T-helper 2 cell treated with Interferon-gamma antibody and Interleukin-4, amounts not matched to agents 5 μg/mL and 100 μg/mL, for 36 hours (primary cell): ENCODE measurements around the gene RPL13.

Source experiments
- DNase-seq: peaks from one replicate; pipeline ENCODE4 v3.0.0; 2021; ENCODE audit warnings: low spot score
- H3K27ac Mint-ChIP-seq: one replicate; pipeline ENCODE4 v1.8.0; 2021; ENCODE audit warnings: mild to moderate bottlenecking, mixed read lengths
- H3K27me3 Mint-ChIP-seq: one replicate; pipeline ENCODE4 v1.8.0; 2021; ENCODE audit warnings: low read depth, mixed read lengths
- H3K36me3 Mint-ChIP-seq: one replicate; pipeline ENCODE4 v1.8.0; 2021; ENCODE audit warnings: low read depth, mixed read lengths
- H3K4me1 Mint-ChIP-seq: one replicate; pipeline ENCODE4 v1.8.0; 2021; ENCODE audit warnings: low read depth, mixed read lengths
- H3K4me3 Mint-ChIP-seq: one replicate; pipeline ENCODE4 v1.8.0; 2022; ENCODE audit warnings: mild to moderate bottlenecking, moderate library complexity, mixed read lengths
- H3K9me3 Mint-ChIP-seq: one replicate; pipeline ENCODE4 v1.8.0; 2021; ENCODE audit warnings: mixed read lengths

Gene RPL13

DNA sequence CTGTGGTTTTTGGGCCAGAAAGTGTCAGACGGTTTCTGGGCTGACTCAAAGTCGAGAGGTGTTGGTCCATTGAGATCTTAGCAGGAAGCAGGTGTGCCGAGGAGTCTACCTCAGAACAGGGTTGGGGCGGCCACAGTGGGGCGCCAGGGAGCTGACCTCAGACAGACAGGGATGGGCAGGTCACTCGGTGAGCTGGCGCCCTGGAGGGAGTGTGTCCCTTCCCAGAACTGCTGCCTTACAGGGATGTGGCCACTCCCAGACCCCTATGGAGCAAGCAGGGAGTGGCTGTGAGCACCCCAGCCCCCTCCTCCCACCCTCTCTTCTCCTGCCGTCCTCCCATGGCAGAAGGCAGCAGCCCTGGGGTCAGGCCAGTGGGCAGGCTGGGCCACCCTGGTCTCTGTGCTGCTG lies 39.0 kb downstream of the RPL13 start:
- DNase-seq: no peak
- Mint-ChIP-seq H3K36me3 (no peaks in the 10 kb centered on the region), H3K9me3 (no peaks in the 10 kb centered on the region), H3K27ac (no peak overlapping the region), H3K4me3 (no peak overlapping the region), H3K4me1 (peaks cover 8% of the 10 kb centered on the region), H3K27me3 (no peaks in the 10 kb centered on the region)

- DNase-seq: no peak
- Mint-ChIP-seq H3K27ac (no peak overlapping the region), H3K9me3 (no peaks in the 10 kb centered on the region), H3K4me1 (peaks cover 8% of the 10 kb centered on the region), H3K27me3 (no peaks in the 10 kb centered on the region), H3K36me3 (no peaks in the 10 kb centered on the region), H3K4me3 (no peak overlapping the region)
Observed at GRCh38 chr16:89599902-89600301, 39.4 kb downstream of the RPL13 start.

- no peak overlapping the region for H3K27ac Mint-ChIP-seq
- no peaks in the 10 kb centered on the region for H3K27me3 Mint-ChIP-seq
- DNase-seq: no peak
- peaks cover 8% of the 10 kb centered on the region for H3K4me1 Mint-ChIP-seq
- no peaks in the 10 kb centered on the region for H3K36me3 Mint-ChIP-seq
- H3K9me3 Mint-ChIP-seq: no peaks in the 10 kb centered on the region
- H3K4me3 Mint-ChIP-seq: no peak overlapping the region
Observed at GRCh38 chr16:89600427-89600826, 39.9 kb downstream of the RPL13 start.

DNA sequence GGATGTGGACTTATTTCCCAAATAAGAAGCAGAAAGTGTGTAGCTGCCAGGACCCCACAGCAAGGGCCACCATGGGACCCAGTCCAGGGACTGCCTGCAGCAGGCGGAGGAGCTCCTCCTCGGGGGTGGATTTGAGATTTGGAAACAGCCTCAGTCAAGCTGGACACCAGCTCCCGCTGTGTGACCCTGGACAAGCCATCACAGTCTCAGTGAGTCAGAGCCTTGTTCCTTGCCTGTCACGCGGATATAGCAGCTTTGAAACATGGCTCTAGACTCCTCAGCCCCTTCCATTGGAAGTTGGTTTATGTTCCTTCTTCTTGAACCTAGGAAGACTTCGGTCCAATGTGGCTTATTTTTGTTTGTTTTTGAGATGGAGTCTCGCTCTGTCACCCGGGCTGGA lies 40.5 kb downstream of the RPL13 start:
- Mint-ChIP-seq H3K4me1 (peaks cover 8% of the 10 kb centered on the region), H3K27me3 (no peaks in the 10 kb centered on the region), H3K36me3 (no peaks in the 10 kb centered on the region), H3K9me3 (no peaks in the 10 kb centered on the region), H3K27ac (no peak overlapping the region), H3K4me3 (no peak overlapping the region)
- DNase-seq: no peak

- H3K4me3 Mint-ChIP-seq: no peak overlapping the region
- no peaks in the 10 kb centered on the region for H3K27me3 Mint-ChIP-seq
- no peak for DNase-seq
- peaks cover 8% of the 10 kb centered on the region for H3K4me1 Mint-ChIP-seq
- H3K36me3 Mint-ChIP-seq: no peaks in the 10 kb centered on the region
- H3K9me3 Mint-ChIP-seq: no peaks in the 10 kb centered on the region
- H3K27ac Mint-ChIP-seq: no peak overlapping the region
Observed at GRCh38 chr16:89601906-89602272, 41.4 kb downstream of the RPL13 start.

DNA sequence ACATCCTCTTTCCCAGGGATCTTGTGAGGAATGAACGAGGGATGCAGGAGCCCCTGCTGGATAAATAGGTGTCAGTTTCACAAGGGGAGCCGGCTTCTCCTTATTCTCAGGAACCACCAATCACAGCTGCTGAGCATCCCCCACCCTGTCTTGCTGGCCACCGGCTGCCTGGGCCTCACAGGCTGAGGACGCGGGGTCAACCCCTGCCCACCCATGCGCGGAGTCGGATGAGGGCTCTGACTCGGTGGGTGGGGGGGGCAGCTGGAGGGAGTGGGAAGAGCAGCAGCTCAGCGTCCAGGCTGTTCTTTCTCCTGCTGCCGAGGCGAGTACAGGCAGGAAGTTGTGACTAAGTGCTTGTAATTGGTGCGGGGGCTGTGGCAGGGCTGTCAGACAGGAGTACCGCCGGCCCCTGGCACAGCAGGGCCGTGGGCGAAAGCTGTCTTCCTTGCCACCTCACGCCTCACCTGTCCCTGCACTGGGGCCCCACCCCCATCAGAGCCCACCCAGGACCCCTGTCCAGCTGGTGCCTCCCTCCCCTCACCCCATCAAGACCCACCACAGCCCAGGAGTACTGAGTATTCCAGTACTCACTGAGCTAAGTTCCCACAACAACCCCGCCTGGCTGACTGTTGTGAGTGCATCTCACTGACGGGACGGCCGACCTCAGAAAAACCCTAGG lies 41.9 kb downstream of the RPL13 start:
- no peaks in the 10 kb centered on the region for H3K27me3 Mint-ChIP-seq

GRCh38 chr16:89602952-89603590 lies 42.6 kb downstream of the RPL13 start:
- Mint-ChIP-seq H3K27me3 (no peaks in the 10 kb centered on the region), H3K9me3 (no peaks in the 10 kb centered on the region), H3K4me3 (peak overlapping the region; percentile 18), H3K36me3 (no peaks in the 10 kb centered on the region), H3K27ac (peak overlapping the region; percentile 62), H3K4me1 (peaks cover 8% of the 10 kb centered on the region)
- no peak for DNase-seq

More for the DNA sequence above, 41.9 kb downstream of the RPL13 start:
- Mint-ChIP-seq H3K9me3 (no peaks in the 10 kb centered on the region), H3K36me3 (no peaks in the 10 kb centered on the region), H3K4me3 (peak overlapping the region; percentile 48), H3K4me1 (peaks cover 8% of the 10 kb centered on the region), H3K27ac (peak overlapping the region; percentile 62)
- peak; percentile 75 for DNase-seq

DNA sequence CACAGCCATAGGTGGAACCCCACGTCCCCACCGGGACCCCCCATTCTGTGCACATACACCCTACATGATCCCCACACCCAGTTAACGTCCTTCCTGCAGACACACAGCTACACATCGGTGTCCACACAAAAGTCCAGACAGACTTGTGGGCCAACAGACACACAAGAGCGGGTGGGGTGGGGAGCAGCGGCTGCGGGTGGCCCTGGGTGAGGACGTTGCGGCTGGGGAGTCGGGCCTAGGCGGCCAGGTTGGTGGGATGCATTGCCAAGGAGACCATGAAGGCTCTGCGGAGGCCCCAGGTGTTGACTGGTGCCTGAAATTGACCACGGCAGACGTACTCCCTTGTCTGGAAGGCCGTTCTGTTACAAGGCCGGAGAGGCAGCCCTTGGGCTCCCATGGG lies 44.3 kb downstream of the RPL13 start:
- Mint-ChIP-seq H3K4me3 (no peak overlapping the region), H3K36me3 (no peaks in the 10 kb centered on the region), H3K27ac (no peak overlapping the region), H3K4me1 (peaks cover 8% of the 10 kb centered on the region), H3K27me3 (no peaks in the 10 kb centered on the region), H3K9me3 (no peaks in the 10 kb centered on the region)
- no peak for DNase-seq

DNA sequence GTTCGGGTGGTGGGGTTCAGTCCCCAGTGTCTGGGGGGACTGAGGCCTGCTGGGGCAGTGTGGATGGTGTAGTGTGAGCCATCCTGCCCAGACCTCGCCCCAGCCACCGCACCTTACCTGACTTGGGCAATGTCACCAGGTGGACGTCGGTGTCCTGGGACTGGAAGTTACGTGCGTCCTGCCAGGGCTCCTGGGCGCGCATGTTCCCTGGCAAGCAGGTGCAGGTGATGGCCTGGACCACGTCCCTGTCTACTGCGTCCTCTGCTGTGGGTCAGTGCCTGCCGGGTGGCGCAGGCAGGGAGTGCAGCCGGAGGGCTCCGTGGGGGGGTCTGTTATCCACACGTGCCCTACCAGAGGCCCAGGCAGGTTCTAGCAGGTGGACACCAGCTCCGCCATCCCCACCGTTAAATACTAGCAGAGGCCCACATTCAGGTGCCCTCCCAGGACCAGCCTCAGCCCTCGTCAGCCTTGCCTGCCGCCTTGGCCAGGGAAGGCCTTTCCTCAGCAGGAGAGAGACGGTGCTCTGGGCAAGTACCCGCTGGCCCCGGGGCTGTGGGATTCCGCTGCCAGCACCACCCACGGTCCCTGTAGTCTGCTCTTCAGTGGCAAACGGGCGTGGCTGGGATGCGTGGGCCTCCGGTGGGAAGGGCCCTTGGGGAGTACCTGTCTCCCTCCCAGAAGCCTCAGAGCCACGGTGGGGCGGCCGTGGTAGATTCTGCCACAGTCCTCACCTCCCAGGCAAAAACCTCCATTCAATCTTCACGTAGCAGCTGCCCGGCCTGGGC lies 44.9 kb downstream of the RPL13 start:
- Mint-ChIP-seq H3K4me1 (peaks cover 8% of the 10 kb centered on the region), H3K36me3 (no peaks in the 10 kb centered on the region), H3K4me3 (no peak overlapping the region), H3K27ac (no peak overlapping the region), H3K9me3 (no peaks in the 10 kb centered on the region), H3K27me3 (no peaks in the 10 kb centered on the region)
- no peak for DNase-seq

- Mint-ChIP-seq H3K27ac (no peak overlapping the region), H3K9me3 (no peaks in the 10 kb centered on the region), H3K4me3 (no peak overlapping the region), H3K36me3 (no peaks in the 10 kb centered on the region), H3K4me1 (peaks cover 8% of the 10 kb centered on the region), H3K27me3 (no peaks in the 10 kb centered on the region)
- DNase-seq: no peak
Observed at GRCh38 chr16:89606006-89606405, 45.5 kb downstream of the RPL13 start.

DNA sequence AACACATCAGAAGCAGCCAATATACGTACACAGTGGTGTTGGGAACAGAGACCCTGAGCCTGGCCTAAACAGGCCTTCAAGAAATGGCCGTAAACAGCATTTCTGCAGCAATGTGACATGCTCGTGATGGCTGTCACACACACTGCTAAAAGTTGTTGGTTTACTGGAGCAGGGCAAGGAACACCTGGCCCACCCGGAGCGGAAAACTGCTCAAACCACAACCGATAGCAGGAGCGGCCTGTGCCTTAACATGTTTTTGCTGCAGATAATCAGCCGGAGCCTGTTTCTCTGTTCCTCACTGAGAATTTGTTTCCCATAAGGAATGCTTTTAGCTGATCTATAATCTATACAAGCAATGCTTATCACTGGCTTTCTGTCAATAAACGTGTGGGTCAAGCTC lies 47.0 kb downstream of the RPL13 start:
- H3K4me3 Mint-ChIP-seq: no peak overlapping the region
- H3K27ac Mint-ChIP-seq: no peak overlapping the region
- no peaks in the 10 kb centered on the region for H3K27me3 Mint-ChIP-seq
- H3K9me3 Mint-ChIP-seq: no peaks in the 10 kb centered on the region
- peaks cover 8% of the 10 kb centered on the region for H3K4me1 Mint-ChIP-seq
- no peak for DNase-seq
- H3K36me3 Mint-ChIP-seq: no peaks in the 10 kb centered on the region

GRCh38 chr16:89607937-89608740 lies 47.7 kb downstream of the RPL13 start:
- Mint-ChIP-seq H3K36me3 (no peaks in the 10 kb centered on the region), H3K4me3 (no peak overlapping the region), H3K27me3 (no peaks in the 10 kb centered on the region), H3K27ac (no peak overlapping the region), H3K9me3 (no peaks in the 10 kb centered on the region), H3K4me1 (peaks cover 1% of the 10 kb centered on the region)
- no peak for DNase-seq

GRCh38 chr16:89610108-89610453 lies 49.6 kb downstream of the RPL13 start:
- no peak overlapping the region for H3K27ac Mint-ChIP-seq
- no peak overlapping the region for H3K4me3 Mint-ChIP-seq
- no peaks in the 10 kb centered on the region for H3K36me3 Mint-ChIP-seq
- no peaks in the 10 kb centered on the region for H3K4me1 Mint-ChIP-seq
- H3K27me3 Mint-ChIP-seq: no peaks in the 10 kb centered on the region
- no peaks in the 10 kb centered on the region for H3K9me3 Mint-ChIP-seq
- DNase-seq: no peak
